Endothelial cell of umbilical vein (primary cell): ENCODE data around the gene TERT. TPM values are rescaled to one million over a fixed set of nuclear protein-coding genes. Genes with fewer than 3 reads are reported as not detected.

Experiments used
- BruUV-seq: library from RNA; stranded (reverse); fragments of 400-500 nt; replicated peaks from 2 replicates; lab custom pipeline; 2021; lab: Mats Ljungman, UMichigan
- CTCF ChIA-PET: fragments of 300-600, 350-600 bp; sonication (Branson Sonifier 250); formaldehyde crosslinking; loops from one replicate; lab custom pipeline; 2021; ENCODE audit warnings: antibody characterized with exemption, inconsistent platforms; lab: Charles Lee
- POLR2A ChIA-PET: fragments of 300-600, 350-600 bp; sonication (Branson Sonifier 250); formaldehyde crosslinking; loops from one replicate; lab custom pipeline; 2021; ENCODE audit warnings: antibody characterized with exemption, inconsistent platforms; lab: Charles Lee
- DNase-seq: peaks from one replicate; pipeline ENCODE4 v3.0.0-alpha.2; 2011; ENCODE audit warnings: low read depth, low spot score
- FAIRE-seq: peaks from 2 replicates; lab custom pipeline; 2011; peaks lifted over from hg19 to GRCh38; lab: Jason Lieb, UNC
- H2AFZ ChIP-seq: 2 replicates; pipeline ENCODE4 v1.6.0; 2012; ENCODE audit warnings: low read depth, low read length, control low read depth, inconsistent platforms
- H3K27ac ChIP-seq: 2 replicates; pipeline ENCODE4 v1.5.1; 2011; ENCODE audit warnings: low read depth, mild to moderate bottlenecking, control low read depth, low read length, moderate library complexity; ENCODE audit not compliant: insufficient read depth
- H3K27me3 ChIP-seq, 2 experiments: 2 replicates each; pipeline versions ENCODE4 v1.6.0 to v1.6.1; 2011; ENCODE audit warnings: low read length in 2 of 2, mixed read lengths in 1 of 2; ENCODE audit not compliant: control insufficient read depth in 2 of 2, insufficient read depth in 2 of 2
- H3K36me3 ChIP-seq, 2 experiments: 2 replicates in 1 of 2; 3 replicates in 1 of 2; pipeline ENCODE4 v1.5.1; 2011; ENCODE audit warnings: low read length in 2 of 2, mild to moderate bottlenecking in 1 of 2, moderate library complexity in 1 of 2; ENCODE audit not compliant: control insufficient read depth in 2 of 2, insufficient read depth in 2 of 2; ENCODE audit errors: extremely low read depth in 1 of 2
- H3K4me1 ChIP-seq: 3 replicates; pipeline ENCODE4 v1.5.1; 2011; ENCODE audit warnings: mild to moderate bottlenecking, low read length; ENCODE audit not compliant: control insufficient read depth, insufficient read depth; ENCODE audit errors: extremely low read depth
- H3K4me2 ChIP-seq: 2 replicates; pipeline ENCODE4 v1.6.1; 2011; ENCODE audit warnings: low read length, control low read depth, mixed read lengths; ENCODE audit not compliant: insufficient read depth
- H3K4me3 ChIP-seq, 3 experiments: fragments of 200-600 bp in 1 of 3; sonication (generic), shearing (Covaris generic) in 1 of 3; replicated peaks in 1 of 3; 2 replicates each; pipeline ENCODE4 v1.5.1; 2011 to 2016; ENCODE audit warnings: control low read depth in 3 of 3, low read length in 3 of 3, mild to moderate bottlenecking in 2 of 3, inconsistent platforms in 1 of 3, low read depth in 1 of 3, moderate library complexity in 1 of 3; ENCODE audit not compliant: insufficient read depth in 1 of 3
- H3K79me2 ChIP-seq: 2 replicates; pipeline ENCODE4 v1.6.0; 2012; ENCODE audit warnings: low read length, inconsistent platforms; ENCODE audit not compliant: control insufficient read depth, insufficient read depth
- H3K9ac ChIP-seq: replicated peaks from 2 replicates; pipeline ENCODE3; 2011; ENCODE audit warnings: low read length, control low read depth; ENCODE audit not compliant: insufficient read depth; ENCODE audit errors: extremely low read depth
- H3K9me1 ChIP-seq: replicated peaks from 3 replicates; pipeline ENCODE4 v1.6.0; 2011; ENCODE audit warnings: mild to moderate bottlenecking, low read length; ENCODE audit not compliant: control insufficient read depth, insufficient read depth; ENCODE audit errors: extremely low read depth
- H3K9me3 ChIP-seq: replicated peaks from 2 replicates; pipeline ENCODE4 v1.5.1; 2012; ENCODE audit warnings: low read length, inconsistent platforms; ENCODE audit not compliant: control insufficient read depth, insufficient read depth
- H4K20me1 ChIP-seq: replicated peaks from 2 replicates; pipeline ENCODE3; 2011; ENCODE audit warnings: mild to moderate bottlenecking, low read length; ENCODE audit not compliant: control insufficient read depth, insufficient read depth; ENCODE audit errors: extremely low read depth
- CTCF ChIP-seq, 2 donors: IDR thresholded peaks; 1 replicate in 1 of 2; 2 replicates in 1 of 2; pipeline ENCODE4 v1.5.1; 2011; ENCODE audit warnings: low read length in 2 of 2, mild to moderate bottlenecking in 2 of 2, moderate library complexity in 2 of 2, control low read depth in 1 of 2, inconsistent platforms in 1 of 2, low read depth in 1 of 2; ENCODE audit not compliant: insufficient read depth in 1 of 2; ENCODE audit errors: extremely low read depth in 1 of 2
- EZH2 ChIP-seq: IDR thresholded peaks from 2 replicates; pipeline ENCODE4 v1.6.1; 2012; ENCODE audit warnings: borderline replicate concordance, low read depth, mild to moderate bottlenecking, moderate library complexity, low read length, inconsistent platforms; ENCODE audit not compliant: severe bottlenecking
- FOS ChIP-seq: IDR thresholded peaks from 2 replicates; pipeline ENCODE4 v1.6.1; 2011; ENCODE audit warnings: mild to moderate bottlenecking, low read length, moderate library complexity, borderline replicate concordance; ENCODE audit not compliant: insufficient read depth
- GATA2 ChIP-seq: IDR thresholded peaks from 2 replicates; pipeline ENCODE4 v1.7.0; 2011; ENCODE audit warnings: low read depth, mild to moderate bottlenecking, moderate library complexity, mixed read lengths, low read length; ENCODE audit not compliant: insufficient read length, insufficient read depth
- JUN ChIP-seq: IDR thresholded peaks from 2 replicates; pipeline ENCODE4 v1.6.1; 2011; ENCODE audit warnings: borderline replicate concordance, low read depth; ENCODE audit not compliant: insufficient read length, insufficient read depth
- MAX ChIP-seq: IDR thresholded peaks from 2 replicates; pipeline ENCODE4 v1.6.1; 2011; ENCODE audit not compliant: insufficient read depth, insufficient read length
- MYC ChIP-seq: IDR thresholded peaks from one replicate; pipeline ENCODE4 v1.6.1; 2011; ENCODE audit warnings: mild to moderate bottlenecking, low read depth, low read length
- POLR2A ChIP-seq: IDR thresholded peaks from 2 replicates; pipeline ENCODE4 v1.6.1; 2012; ENCODE audit warnings: low read depth, mild to moderate bottlenecking, control low read depth, low read length
- POLR2AphosphoS5 ChIP-seq: IDR thresholded peaks from 2 replicates; pipeline ENCODE4 v1.6.1; 2012; ENCODE audit warnings: low read depth, mild to moderate bottlenecking, control low read depth, low read length, moderate library complexity; ENCODE audit not compliant: insufficient read depth
- dilution Hi-C: fragments of 300-500 bp; cut with MboI; formaldehyde crosslinking; loops from one replicate; pipeline ENCODE4 v1.15.0; 2019; ENCODE audit warnings: low sequenced_read_pairs; ENCODE audit not compliant: extremely low pct_ligation_motif_present
- intact Hi-C: fragments of 100-400 bp; cut with micrococcal nuclease; formaldehyde crosslinking; loops from one replicate; pipeline ENCODE4 v1.10.0; 2022
- polyA plus RNA-seq, 4 experiments: library from polyadenylated mRNA; depleted of rRNA in 3 of 4; stranded (reverse) in 3 of 4; unstranded in 1 of 4; fragments of >200 nt; gene quantifications; 2 replicates each; pipeline versions ENCODE4 v1.2.1 to v1.2.3, GENCODE V29; 2011 to 2012; ENCODE audit warnings: missing spikeins in 1 of 4
- total RNA-seq: library from RNA; stranded (reverse); gene quantifications from 2 replicates; pipeline ENCODE4 v1.2.3, GENCODE V29; 2021

The TERT gene
- total and polyA plus RNA-seq, 2 donors (not counting 3 experiments of a cell fraction or from before 2014, with no cell fraction given) = 0.04 TPM; not detected in 1

GRCh38 chr5:1244255-1244654 lies 50.6 kb downstream of the TERT start:
- POLR2A ChIA-PET = no interaction called here

More at GRCh38 chr5:1244255-1244654, 50.6 kb downstream of the TERT start:
- intact Hi-C loops = no loop called here
- DNase-seq = no peak
- Histone ChIP-seq H3K79me2 (no peaks in the 10 kb centered on the region), H3K4me1 (no peaks in the 10 kb centered on the region), H3K9me3 (no peaks in the 10 kb centered on the region), H3K4me2 (no peak overlapping the region), H3K27me3 (peaks cover 0 to 3% of the 10 kb centered on the region in 2 experiments), H3K4me3 (no peak overlapping the region), H3K9ac (no peak overlapping the region), H3K27ac (no peak overlapping the region), H4K20me1 (no peaks in the 10 kb centered on the region), H3K36me3 (no peaks in the 10 kb centered on the region), H2AFZ (no peak overlapping the region), H3K9me1 (no peaks in the 10 kb centered on the region)
- no TSS peak for BruUV-seq
- TF ChIP-seq POLR2AphosphoS5 (no peak), MYC (no peak), EZH2 (no peak), JUN (no peak), POLR2A (no peak), FOS (no peak), CTCF (IDR thresholded peaks at IDR 0.05; ENCODE audit: extremely low read depth in 1 of 2, insufficient read depth in 1 of 2, low read depth in 1 of 2, low read length in 2 of 2) (no peak), GATA2 (no peak), MAX (no peak)
- dilution Hi-C loops = no loop called here
- no peak for FAIRE-seq
- CTCF ChIA-PET = no interaction called here
